GM23248 (cell line): ENCODE data around the gene KRT39.

Source experiments
- EZH2 ChIP-seq: fragments of 200-600 bp; sonication (generic); IDR thresholded peaks from 2 replicates; pipeline ENCODE4 v1.6.1; 2018; ENCODE audit warnings: antibody characterized with exemption, mild to moderate bottlenecking; ENCODE audit not compliant: insufficient read depth, poor library complexity, severe bottlenecking
- EZH2phosphoT487 ChIP-seq: fragments of 200-600 bp; sonication (generic); IDR thresholded peaks from 2 replicates; pipeline ENCODE4 v1.6.1; 2018; ENCODE audit warnings: antibody characterized with exemption, moderate library complexity, mild to moderate bottlenecking, low read depth; ENCODE audit not compliant: insufficient read depth

DNA sequence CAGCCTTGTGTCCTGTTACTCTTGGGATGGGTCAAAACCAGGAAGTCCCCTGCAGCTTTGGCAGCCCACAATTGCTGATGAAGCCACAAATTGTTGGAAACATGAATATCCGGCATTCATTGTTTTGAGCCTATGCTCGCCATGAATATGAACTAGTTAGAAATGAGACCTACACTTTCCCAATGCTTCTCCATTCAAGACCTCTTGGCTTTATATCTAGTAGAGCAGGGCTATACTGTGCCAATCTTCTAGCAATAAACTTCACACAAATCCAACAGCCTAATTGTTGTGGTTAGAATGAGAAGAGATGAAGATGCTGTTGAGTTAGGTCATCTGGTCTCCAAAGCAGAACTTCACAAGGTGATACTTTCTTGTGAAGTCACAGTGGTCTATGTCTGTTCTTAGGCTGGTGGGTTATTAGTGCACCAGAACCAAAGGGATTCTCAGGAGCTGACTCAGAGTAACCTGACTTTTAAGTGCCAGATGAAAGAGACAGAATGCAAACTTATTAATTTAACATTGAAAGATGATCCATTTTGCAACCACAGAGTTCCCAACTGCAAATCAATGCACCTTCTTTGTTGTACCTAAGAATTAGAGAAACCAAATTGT lies 15.6 kb downstream of the KRT39 start:
- TF ChIP-seq EZH2: no peak
- no peak for TF ChIP-seq EZH2phosphoT487
